ENCODE data around the gene GNA15.

The GNA15 gene

GRCh38 chr19:3121396-3121795 is 14.4 kb upstream of the GNA15 start:
- no peak for DNase-seq (ENCODE audit: low spot score)

- DNase-seq (ENCODE audit: low spot score) = no peak
Observed at GRCh38 chr19:3121821-3122511, 13.9 kb upstream of the GNA15 start.

GRCh38 chr19:3122512-3122870 is 13.3 kb upstream of the GNA15 start:
- no peak for DNase-seq (ENCODE audit: low spot score)

GRCh38 chr19:3123088-3123721 is 12.6 kb upstream of the GNA15 start:
- no peak for DNase-seq (ENCODE audit: low spot score)

- DNase-seq (ENCODE audit: low spot score) = no peak
Observed at GRCh38 chr19:3123956-3124355, 11.9 kb upstream of the GNA15 start.

- DNase-seq (ENCODE audit: low spot score) = no peak
Observed at GRCh38 chr19:3124630-3125029, 11.2 kb upstream of the GNA15 start.

- DNase-seq (ENCODE audit: low spot score) = peak; percentile 66
Observed at GRCh38 chr19:3125900-3126524, 9.8 kb upstream of the GNA15 start.

- peak; percentile 45 for DNase-seq (ENCODE audit: low spot score)
Observed at GRCh38 chr19:3129112-3129511, 6.7 kb upstream of the GNA15 start.

- no peak for DNase-seq (ENCODE audit: low spot score)
Observed at GRCh38 chr19:3131168-3131567, 4.7 kb upstream of the GNA15 start.

GRCh38 chr19:3132971-3133792 is 2.7 kb upstream of the GNA15 start:
- peak; percentile 67 for DNase-seq (ENCODE audit: low spot score)

GRCh38 chr19:3133793-3134116 is 2.1 kb upstream of the GNA15 start:
- no peak for DNase-seq (ENCODE audit: low spot score)

GRCh38 chr19:3136684-3137055 is 837 bp downstream of the GNA15 start:
- no peak for DNase-seq (ENCODE audit: low spot score)

- DNase-seq (ENCODE audit: low spot score) = no peak
Observed at GRCh38 chr19:3137119-3137518, 1.3 kb downstream of the GNA15 start.

GRCh38 chr19:3138268-3138667 is 2.4 kb downstream of the GNA15 start:
- DNase-seq (ENCODE audit: low spot score) = no peak

GRCh38 chr19:3140667-3141038 is 4.8 kb downstream of the GNA15 start:
- no peak for DNase-seq (ENCODE audit: low spot score)

GRCh38 chr19:3142292-3142670 is 6.4 kb downstream of the GNA15 start:
- DNase-seq (ENCODE audit: low spot score) = peak; percentile 27

- DNase-seq (ENCODE audit: low spot score) = no peak
Observed at GRCh38 chr19:3142781-3143337, 7.0 kb downstream of the GNA15 start.

- DNase-seq (ENCODE audit: low spot score) = no peak
Observed at GRCh38 chr19:3145909-3146676, 10.3 kb downstream of the GNA15 start.

GRCh38 chr19:3146677-3147100 is 10.9 kb downstream of the GNA15 start:
- peak; percentile 54 for DNase-seq (ENCODE audit: low spot score)

GRCh38 chr19:3148503-3148902 is 12.7 kb downstream of the GNA15 start:
- no peak for DNase-seq (ENCODE audit: low spot score)

- no peak for DNase-seq (ENCODE audit: low spot score)
Observed at GRCh38 chr19:3149089-3149488, 13.3 kb downstream of the GNA15 start.
